Measurements from ENCODE around the gene TYW1B. TPM values are rescaled to one million over a fixed set of nuclear protein-coding genes. Genes with fewer than 3 reads are reported as not detected.
"Not testable (repeated sequence)": the region's sequence is repeated elsewhere in the genome, so short reads cannot be mapped to it uniquely, and the experiment has no call there.

TYW1B gene
- total RNA-seq, 1 donor from 2014 or later = 5.1 TPM

GRCh38 chr7:72538147-72538546 is 289.9 kb downstream of the TYW1B start:
- H3K27me3 Mint-ChIP-seq (ENCODE audit: low read depth) = no peaks in the 10 kb centered on the region
- TF ChIP-seq, protein P1, sequence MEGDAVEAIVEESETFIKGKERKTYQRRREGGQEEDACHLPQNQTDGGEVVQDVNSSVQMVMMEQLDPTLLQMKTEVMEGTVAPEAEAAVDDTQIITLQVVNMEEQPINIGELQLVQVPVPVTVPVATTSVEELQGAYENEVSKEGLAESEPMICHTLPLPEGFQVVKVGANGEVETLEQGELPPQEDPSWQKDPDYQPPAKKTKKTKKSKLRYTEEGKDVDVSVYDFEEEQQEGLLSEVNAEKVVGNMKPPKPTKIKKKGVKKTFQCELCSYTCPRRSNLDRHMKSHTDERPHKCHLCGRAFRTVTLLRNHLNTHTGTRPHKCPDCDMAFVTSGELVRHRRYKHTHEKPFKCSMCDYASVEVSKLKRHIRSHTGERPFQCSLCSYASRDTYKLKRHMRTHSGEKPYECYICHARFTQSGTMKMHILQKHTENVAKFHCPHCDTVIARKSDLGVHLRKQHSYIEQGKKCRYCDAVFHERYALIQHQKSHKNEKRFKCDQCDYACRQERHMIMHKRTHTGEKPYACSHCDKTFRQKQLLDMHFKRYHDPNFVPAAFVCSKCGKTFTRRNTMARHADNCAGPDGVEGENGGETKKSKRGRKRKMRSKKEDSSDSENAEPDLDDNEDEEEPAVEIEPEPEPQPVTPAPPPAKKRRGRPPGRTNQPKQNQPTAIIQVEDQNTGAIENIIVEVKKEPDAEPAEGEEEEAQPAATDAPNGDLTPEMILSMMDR (IDR thresholded peaks at IDR 0.05; ENCODE audit: unreplicated experiment) = no peak
- H3K27ac Mint-ChIP-seq = no peak overlapping the region

GRCh38 chr7:72536038-72536437 is 292.0 kb downstream of the TYW1B start:
- not testable (repeated sequence) for H3K9me3 Mint-ChIP-seq; DNase-seq (ENCODE audit: low spot score in 2 of 2, unreplicated experiment in 2 of 2); H3K4me1 Mint-ChIP-seq; H3K27me3 Mint-ChIP-seq (ENCODE audit: low read depth); H3K27ac Mint-ChIP-seq; H3K4me3 Mint-ChIP-seq; H3K36me3 Mint-ChIP-seq

More at GRCh38 chr7:72538147-72538546, 289.9 kb downstream of the TYW1B start:
- peaks cover 3% of the 10 kb centered on the region for H3K4me1 Mint-ChIP-seq
- DNase-seq (ENCODE audit: low spot score in 2 of 2, unreplicated experiment in 2 of 2) = no peak
- H3K36me3 Mint-ChIP-seq = no peaks in the 10 kb centered on the region
- H3K4me3 Mint-ChIP-seq = no peak overlapping the region
- H3K9me3 Mint-ChIP-seq = no peaks in the 10 kb centered on the region

GRCh38 chr7:72531048-72531447 is 297.0 kb downstream of the TYW1B start:
- not testable (repeated sequence) for H3K9me3 Mint-ChIP-seq; H3K4me3 Mint-ChIP-seq; DNase-seq (ENCODE audit: low spot score in 2 of 2, unreplicated experiment in 2 of 2); H3K4me1 Mint-ChIP-seq; H3K36me3 Mint-ChIP-seq; H3K27me3 Mint-ChIP-seq (ENCODE audit: low read depth); H3K27ac Mint-ChIP-seq

Small RNA genes lying within 50 kb of the gene (microRNA-seq; reads per million reads assigned to microRNA genes)
- gene MIR4650-2 = not detected

Other genes starting within 250 kb of the TYW1B start
- gene POM121, start 96.9 kb upstream of the TYW1B start, total RNA-seq = 66.8 to 68.5 TPM (median 66.8 TPM) in 3 replicates
- gene TRIM74, start 141.3 kb upstream of the TYW1B start, total RNA-seq = 1.7 to 2.3 TPM (median 1.9 TPM) in 3 replicates
- 0.11 TPM in 1 of 3 replicates, not detected in the others for gene SPDYE8, start 201.6 kb upstream of the TYW1B start, total RNA-seq
- 0.11 to 0.18 TPM in 2 of 3 replicates, not detected in the other for gene SPDYE11, start 229.7 kb upstream of the TYW1B start, total RNA-seq